ENCODE measurements around the gene BLACAT1. TPM values are rescaled to one million over a fixed set of nuclear protein-coding genes. Genes with fewer than 3 reads are reported as not detected.
A peak's percentile ranks its signal among the peaks of the same experiment; 100 is the strongest.

Gene BLACAT1
- total RNA-seq, 1 donor: not detected

- H3K4me3 ChIP-seq (ENCODE audit: low read depth, low read length): no peak overlapping the region
- no peak for DNase-seq (ENCODE audit: low read depth)
- TF ChIP-seq CTCF (IDR thresholded peaks at IDR 0.05; ENCODE audit: insufficient read depth, low read depth, low read length): no peak
These were observed 5.4 kb downstream of the BLACAT1 start for GRCh38 chr1:205450448-205450847.

GRCh38 chr1:205449750-205450443, 5.9 kb downstream of the BLACAT1 start:
- DNase-seq (ENCODE audit: low read depth): peak; percentile 17
- H3K4me3 ChIP-seq (ENCODE audit: low read depth, low read length): peak overlapping the region; percentile 38
- no peak for TF ChIP-seq CTCF (IDR thresholded peaks at IDR 0.05; ENCODE audit: insufficient read depth, low read depth, low read length)

- no peak for TF ChIP-seq CTCF (IDR thresholded peaks at IDR 0.05; ENCODE audit: insufficient read depth, low read depth, low read length)
- no peak for DNase-seq (ENCODE audit: low read depth)
- peak overlapping the region; percentile 38 for H3K4me3 ChIP-seq (ENCODE audit: low read depth, low read length)
These were observed 6.5 kb downstream of the BLACAT1 start for GRCh38 chr1:205449254-205449749.

GRCh38 chr1:205448540-205449253, 7.1 kb downstream of the BLACAT1 start:
- DNase-seq (ENCODE audit: low read depth): no peak
- H3K4me3 ChIP-seq (ENCODE audit: low read depth, low read length): no peak overlapping the region
- no peak for TF ChIP-seq CTCF (IDR thresholded peaks at IDR 0.05; ENCODE audit: insufficient read depth, low read depth, low read length)

- no peak for TF ChIP-seq CTCF (IDR thresholded peaks at IDR 0.05; ENCODE audit: insufficient read depth, low read depth, low read length)
- DNase-seq (ENCODE audit: low read depth): no peak
These were observed 8.1 kb downstream of the BLACAT1 start for GRCh38 chr1:205447457-205448341.

GRCh38 chr1:205446828-205447227, 9.0 kb downstream of the BLACAT1 start:
- no peak for DNase-seq (ENCODE audit: low read depth)
- H3K4me3 ChIP-seq (ENCODE audit: low read depth, low read length): no peak overlapping the region
- no peak for TF ChIP-seq CTCF (IDR thresholded peaks at IDR 0.05; ENCODE audit: insufficient read depth, low read depth, low read length)

More at GRCh38 chr1:205447457-205448341, 8.1 kb downstream of the BLACAT1 start:
- H3K4me3 ChIP-seq (ENCODE audit: low read depth, low read length): no peak overlapping the region

Data from fibroblast of villous mesenchyme (primary cell).